GM12873 (cell line): ENCODE data around the gene SGPP2.

Experiments used
- TF ChIP-seq, protein P1 (sequence below): IDR thresholded peaks from 2 replicates; pipeline ENCODE4 v1.5.1; 2012; ENCODE audit warnings: low read depth, mild to moderate bottlenecking, moderate library complexity, low read length, control low read depth; ENCODE audit not compliant: insufficient read depth; ENCODE audit errors: missing control alignments

Gene SGPP2

DNA sequence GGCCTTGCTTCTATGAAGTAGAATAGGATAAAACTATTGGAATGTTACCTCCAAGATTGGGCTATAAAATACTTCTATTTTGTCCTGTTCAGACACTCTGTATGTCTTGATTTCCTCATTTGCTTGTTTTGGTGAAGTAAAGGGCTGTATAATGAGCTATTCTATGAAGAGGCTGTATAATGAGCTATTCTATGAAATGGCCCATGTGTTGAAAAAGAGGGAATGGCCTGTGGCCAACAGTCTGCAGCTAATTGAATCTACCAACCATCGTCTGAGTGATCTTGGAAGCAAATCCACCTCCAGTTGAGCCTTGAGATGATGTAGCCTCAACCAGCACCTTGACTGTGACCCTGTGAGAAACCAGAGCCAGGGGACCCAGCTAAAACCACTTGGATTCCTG is 3.8 kb upstream of the SGPP2 start:
- TF ChIP-seq, protein P1, sequence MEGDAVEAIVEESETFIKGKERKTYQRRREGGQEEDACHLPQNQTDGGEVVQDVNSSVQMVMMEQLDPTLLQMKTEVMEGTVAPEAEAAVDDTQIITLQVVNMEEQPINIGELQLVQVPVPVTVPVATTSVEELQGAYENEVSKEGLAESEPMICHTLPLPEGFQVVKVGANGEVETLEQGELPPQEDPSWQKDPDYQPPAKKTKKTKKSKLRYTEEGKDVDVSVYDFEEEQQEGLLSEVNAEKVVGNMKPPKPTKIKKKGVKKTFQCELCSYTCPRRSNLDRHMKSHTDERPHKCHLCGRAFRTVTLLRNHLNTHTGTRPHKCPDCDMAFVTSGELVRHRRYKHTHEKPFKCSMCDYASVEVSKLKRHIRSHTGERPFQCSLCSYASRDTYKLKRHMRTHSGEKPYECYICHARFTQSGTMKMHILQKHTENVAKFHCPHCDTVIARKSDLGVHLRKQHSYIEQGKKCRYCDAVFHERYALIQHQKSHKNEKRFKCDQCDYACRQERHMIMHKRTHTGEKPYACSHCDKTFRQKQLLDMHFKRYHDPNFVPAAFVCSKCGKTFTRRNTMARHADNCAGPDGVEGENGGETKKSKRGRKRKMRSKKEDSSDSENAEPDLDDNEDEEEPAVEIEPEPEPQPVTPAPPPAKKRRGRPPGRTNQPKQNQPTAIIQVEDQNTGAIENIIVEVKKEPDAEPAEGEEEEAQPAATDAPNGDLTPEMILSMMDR = no peak

DNA sequence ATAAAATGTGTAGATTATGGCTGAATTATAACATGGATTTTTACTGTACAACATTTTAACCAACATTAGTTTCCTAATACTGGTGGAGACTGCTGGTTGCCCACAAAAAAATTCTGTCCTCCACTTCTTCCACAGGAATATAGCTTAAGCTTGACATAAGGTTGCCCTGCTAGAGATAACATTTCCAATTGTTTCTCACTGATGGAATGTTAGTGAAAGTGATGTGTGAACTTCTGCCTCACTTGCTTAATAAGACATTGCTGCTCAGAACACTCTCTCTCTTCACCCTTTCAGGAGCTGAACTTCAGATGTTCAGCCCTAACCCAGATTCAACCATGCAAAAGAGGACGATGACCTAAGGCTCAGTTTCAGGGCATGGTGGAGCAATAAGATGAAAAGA is 2.7 kb upstream of the SGPP2 start:
- TF ChIP-seq, protein P1 = no peak

DNA sequence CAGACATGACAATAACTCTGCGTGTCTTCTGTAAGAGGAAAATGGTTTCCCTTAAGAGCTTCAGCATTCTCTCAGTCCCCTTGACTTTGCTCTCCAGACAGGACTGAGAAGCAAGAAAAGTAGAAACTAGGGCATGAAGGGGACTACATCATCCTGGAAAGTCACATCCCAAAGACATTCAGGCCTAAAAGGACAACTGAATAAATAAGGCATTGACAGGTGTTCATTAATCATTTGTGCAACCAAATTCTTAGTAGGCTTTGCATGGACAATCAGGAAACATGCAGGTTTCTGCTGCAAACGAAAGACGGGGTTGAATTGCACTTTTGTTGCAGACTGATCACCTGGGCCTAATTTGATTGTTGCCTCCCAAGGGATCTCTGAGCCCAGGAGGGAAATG is 1.2 kb upstream of the SGPP2 start:
- TF ChIP-seq, protein P1 = no peak

DNA sequence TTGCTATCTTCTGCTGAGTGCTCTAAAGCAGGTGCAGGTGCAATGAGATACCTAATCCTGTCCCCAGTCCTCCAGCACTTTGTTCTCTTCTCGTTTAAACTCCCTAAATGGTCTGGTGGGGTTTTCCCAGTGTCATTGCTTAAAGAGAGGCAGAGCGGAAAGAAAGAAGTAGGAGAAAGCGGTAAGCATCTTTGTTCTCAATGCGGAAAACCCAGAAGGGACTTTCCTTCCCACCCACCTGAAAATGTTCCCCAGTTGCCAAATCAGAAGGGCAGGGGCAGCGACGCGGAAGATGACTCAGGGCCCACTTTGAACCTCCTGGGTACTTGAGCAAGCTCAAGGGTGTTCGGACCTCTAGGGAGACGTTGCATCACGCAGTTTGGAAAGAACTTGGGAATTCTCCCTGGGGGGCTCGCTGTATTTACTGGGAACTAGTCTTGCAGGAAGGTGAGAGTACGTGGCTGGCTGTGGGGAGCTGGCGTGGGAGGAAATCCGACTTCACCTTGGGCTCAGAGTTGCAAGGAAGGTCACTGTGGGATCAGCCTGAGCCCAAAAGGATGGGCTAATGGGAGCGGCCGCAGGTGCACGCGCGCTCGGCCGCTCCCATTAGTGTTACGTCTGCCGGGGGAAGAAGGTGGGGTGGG is 589 bp upstream of the SGPP2 start:
- TF ChIP-seq, protein P1 = no peak

DNA sequence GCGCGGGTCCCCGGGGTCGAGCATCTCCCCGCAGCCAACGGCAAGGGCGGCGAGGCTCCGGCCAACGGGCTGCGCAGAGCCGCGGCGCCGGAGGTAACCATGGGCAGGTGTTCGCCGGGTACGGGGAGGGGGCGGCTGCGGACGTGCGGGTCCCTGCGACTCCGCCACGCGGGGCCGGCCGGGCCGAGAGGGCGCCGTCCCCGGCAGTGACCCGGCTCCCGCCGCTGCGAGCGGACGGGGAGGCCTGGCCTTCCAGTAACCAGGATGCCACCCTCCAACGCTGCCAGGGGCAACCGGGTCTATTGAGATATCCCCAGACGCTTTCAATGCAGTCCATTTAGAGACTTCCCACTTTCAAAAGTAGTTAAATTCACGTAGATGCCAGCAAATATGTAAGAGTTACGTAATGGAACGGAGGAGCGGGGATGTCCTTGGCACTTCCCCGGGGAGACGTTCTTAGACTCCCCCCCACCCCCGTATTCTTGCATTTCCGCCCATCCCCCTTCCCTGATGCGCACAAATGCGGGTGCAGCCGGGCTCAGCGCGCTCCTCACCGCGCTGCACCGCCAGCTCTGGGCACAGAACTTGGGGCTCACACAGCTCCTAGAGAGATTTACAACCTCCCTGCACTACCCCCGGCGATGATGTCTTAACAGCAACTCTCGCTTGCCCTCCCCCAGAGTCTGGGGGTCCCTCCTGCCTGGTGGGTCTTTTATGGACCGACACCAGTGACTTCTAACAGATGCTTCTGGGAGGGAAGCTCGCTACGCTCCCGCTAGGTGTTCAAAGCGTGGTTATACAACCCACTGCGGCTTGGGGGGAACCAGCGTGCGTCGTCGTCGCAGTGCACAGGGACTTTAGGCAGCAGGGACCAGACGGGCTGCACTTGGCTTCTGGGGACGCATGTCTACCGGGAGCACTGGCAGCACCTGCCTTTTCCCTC is 657 bp downstream of the SGPP2 start:
- TF ChIP-seq, protein P1 = no peak

DNA sequence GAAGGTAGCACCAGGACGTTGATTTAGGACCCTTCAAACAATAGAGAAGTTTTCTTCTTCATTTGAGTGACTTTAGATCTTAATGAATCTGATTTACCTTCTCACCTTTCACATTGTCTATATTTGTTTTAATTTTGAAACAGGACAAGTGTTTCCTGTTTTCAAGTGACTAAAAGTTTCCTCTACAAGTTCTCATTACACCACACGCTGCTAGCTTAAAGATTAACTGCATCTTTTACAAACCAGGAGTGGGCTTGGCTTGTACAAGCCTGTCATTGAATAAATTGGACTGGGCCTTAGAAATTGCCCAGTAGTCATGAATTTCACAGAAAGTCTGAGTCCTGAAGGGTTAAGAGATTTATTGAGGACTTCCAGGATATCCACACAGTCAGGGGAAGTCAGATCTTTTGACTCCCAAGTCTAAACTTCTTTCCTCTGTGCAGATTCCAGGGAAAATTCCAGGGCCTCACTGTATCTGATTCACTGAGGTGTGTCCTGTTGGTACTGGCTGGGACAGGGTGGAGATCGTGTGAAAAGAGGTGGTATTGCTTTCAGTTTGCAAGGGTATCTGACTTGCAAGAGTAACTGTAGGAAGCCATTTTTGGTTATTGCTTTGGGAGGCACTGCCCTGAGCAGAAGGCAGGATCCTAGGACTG is 3.4 kb downstream of the SGPP2 start:
- TF ChIP-seq, protein P1 = no peak

DNA sequence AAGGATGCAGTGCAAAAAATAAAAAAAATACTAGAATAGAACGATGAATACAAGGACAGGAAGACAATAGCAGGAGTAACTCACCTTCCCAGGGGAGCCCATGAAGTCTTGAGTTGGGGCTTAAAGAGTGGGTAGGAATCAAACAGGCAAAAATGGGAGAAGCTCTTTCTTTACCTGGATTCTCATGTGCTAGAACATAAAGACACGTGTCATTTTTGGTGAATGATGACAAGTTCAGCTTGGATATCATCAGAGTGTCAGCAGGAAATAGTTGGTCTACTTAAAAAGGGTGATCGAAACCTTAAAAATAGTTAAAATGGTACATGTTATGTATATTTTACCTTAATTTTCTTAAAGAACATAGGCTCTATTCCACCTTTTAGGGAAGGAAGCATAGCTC is 5.7 kb downstream of the SGPP2 start:
- TF ChIP-seq, protein P1 = no peak
